Right lung (tissue), 5 donors: ENCODE results near the gene ZNF791. TPM values are rescaled to one million over a fixed set of nuclear protein-coding genes. Genes with fewer than 3 reads are reported as not detected.

ENCODE experiments used
- polyA plus RNA-seq, 5 donors: library from polyadenylated mRNA; unstranded; fragments of 120-200 nt; gene quantifications; one replicate each; pipeline versions ENCODE4 v1.2.1 to v1.2.3, GENCODE V29; 2013; ENCODE audit warnings: inconsistent platforms in 1 of 5, low replicate concordance in 1 of 5; ENCODE audit not compliant: insufficient read length in 5 of 5, insufficient read depth in 1 of 5

The ZNF791 gene
- polyA plus RNA-seq, 5 donors, result 13.9 to 23.7 (median 21.9) TPM

Other genes with a start within 250 kb of the ZNF791 start
- gene ZNF442, start 245.2 kb upstream of the ZNF791 start, polyA plus RNA-seq, result 1 to 10 TPM; 4.0 to 7.1 (median 6.2) TPM
- 10 to 100 TPM; 10.4 to 14.4 (median 12.4) TPM for gene ZNF799, start 209.6 kb upstream of the ZNF791 start, polyA plus RNA-seq
- 10 to 100 TPM; 14.8 to 23.1 (median 18.2) TPM for gene ZNF443, start 169.9 kb upstream of the ZNF791 start, polyA plus RNA-seq
- 1 to 10 TPM; 6.3 to 9.9 (median 8.1) TPM for gene ZNF709, start 126.1 kb upstream of the ZNF791 start, polyA plus RNA-seq
- gene ZNF564, start 59.4 kb upstream of the ZNF791 start, polyA plus RNA-seq, result 10 to 100 TPM in 3 of 5 donors, 1 to 10 TPM in 2; 8.4 to 12.1 (median 11.9) TPM
- gene ZNF490, start 107 bp upstream of the ZNF791 start, polyA plus RNA-seq, result 1 to 10 TPM; 3.2 to 6.8 (median 5.0) TPM
- 10 to 100 TPM; 27.3 to 42.1 (median 32.8) TPM for gene MAN2B1, start 55.8 kb downstream of the ZNF791 start, polyA plus RNA-seq
- gene WDR83, start 55.9 kb downstream of the ZNF791 start, polyA plus RNA-seq, result 10 to 100 TPM; 18.4 to 28.6 (median 23.9) TPM
- gene DHPS, start 71.0 kb downstream of the ZNF791 start, polyA plus RNA-seq, result 10 to 100 TPM; 77.1 to 96.0 (median 87.7) TPM
- gene GNG14, start 77.1 kb downstream of the ZNF791 start, polyA plus RNA-seq, result under 1 TPM in 2 of 5 donors, not detected in 3; 0.60 to 0.82 TPM
- gene FBXW9, start 85.7 kb downstream of the ZNF791 start, polyA plus RNA-seq, result 10 to 100 TPM in 3 of 5 donors, 1 to 10 TPM in 2; 7.9 to 14.1 (median 10.1) TPM
- 10 to 100 TPM; 69.3 to 85.1 (median 75.9) TPM for gene TNPO2, start 113.0 kb downstream of the ZNF791 start, polyA plus RNA-seq
- gene TRIR, start 123.8 kb downstream of the ZNF791 start, polyA plus RNA-seq, result 100 to 1,000 TPM; 139 to 222 (median 153) TPM
- gene GET3, start 126.6 kb downstream of the ZNF791 start, polyA plus RNA-seq, result 10 to 100 TPM; 52.8 to 70.1 (median 53.8) TPM
- gene BEST2, start 140.9 kb downstream of the ZNF791 start, polyA plus RNA-seq, result under 1 TPM in 4 of 5 donors, not detected in 1; 0.09 to 0.19 (median 0.15) TPM
- 10 to 100 TPM; 59.2 to 79.9 (median 74.2) TPM for gene HOOK2, start 164.6 kb downstream of the ZNF791 start, polyA plus RNA-seq
- 100 to 1,000 TPM in 1 of 5 donors, 10 to 100 TPM in 4; 14.8 to 132 (median 48.0) TPM for gene JUNB, start 180.6 kb downstream of the ZNF791 start, polyA plus RNA-seq
- gene PRDX2, start 190.9 kb downstream of the ZNF791 start, polyA plus RNA-seq, result 100 to 1,000 TPM; 197 to 304 (median 214) TPM
- gene THSD8, start 191.1 kb downstream of the ZNF791 start, polyA plus RNA-seq, result 10 to 100 TPM in 1 of 5 donors, 1 to 10 TPM in 4; 4.2 to 10.2 (median 7.2) TPM
- 10 to 100 TPM; 29.8 to 42.9 (median 32.9) TPM for gene RNASEH2A, start 195.7 kb downstream of the ZNF791 start, polyA plus RNA-seq
- gene RTBDN, start 223.7 kb downstream of the ZNF791 start, polyA plus RNA-seq, result under 1 TPM in 4 of 5 donors, not detected in 1; 0.08 to 0.19 (median 0.13) TPM
- 1 to 10 TPM; 1.6 to 2.1 (median 2.0) TPM for gene MAST1, start 227.6 kb downstream of the ZNF791 start, polyA plus RNA-seq